HFFc6 (cell line): ENCODE results near the gene MAP1B. TPM values are rescaled to one million over a fixed set of nuclear protein-coding genes. Genes with fewer than 3 reads are reported as not detected.
A peak's percentile ranks its signal among the peaks of the same experiment; 100 is the strongest.

Source experiments
- DNase-seq: peaks from one replicate; pipeline ENCODE4 v3.0.0-alpha.2; 2018
- H3K27ac Mint-ChIP-seq: 2 replicates; pipeline ENCODE4 v1.8.0; 2020; ENCODE audit warnings: mild to moderate bottlenecking, mixed read lengths
- H3K27me3 Mint-ChIP-seq: 2 replicates; pipeline ENCODE4 v1.8.0; 2021; ENCODE audit warnings: mild to moderate bottlenecking, moderate library complexity, mixed read lengths; ENCODE audit not compliant: insufficient read depth
- H3K36me3 Mint-ChIP-seq: 2 replicates; pipeline ENCODE4 v1.8.0; 2021; ENCODE audit warnings: low read depth, mixed read lengths
- H3K4me1 Mint-ChIP-seq: 2 replicates; pipeline ENCODE4 v1.8.0; 2020; ENCODE audit warnings: low read depth, mixed read lengths
- H3K4me3 Mint-ChIP-seq: 2 replicates; pipeline ENCODE4 v1.8.0; 2020; ENCODE audit warnings: mild to moderate bottlenecking, moderate library complexity, mixed read lengths
- H3K9me3 Mint-ChIP-seq: 2 replicates; pipeline ENCODE4 v1.8.0; 2020; ENCODE audit warnings: mild to moderate bottlenecking, mixed read lengths
- CTCF ChIP-seq: fragments of 200-600 bp; sonication (generic); IDR thresholded peaks from 2 replicates; pipeline ENCODE4 v1.5.0; 2021; ENCODE audit warnings: antibody characterized with exemption, mild to moderate bottlenecking
- total RNA-seq, 6 experiments: library from RNA; stranded (reverse); fragmentation: NEBNext Ultra II Directional; extraction: Animal tissue kit (Norgen Biotek cat#: 25700); gene quantifications; 2 replicates in 1 of 6; 3 replicates in 5 of 6; pipeline ENCODE4 v1.2.3, GENCODE V29; 2021

Gene MAP1B
- total RNA-seq, 6 experiments from 2014 or later = 164 to 272 (median 235) TPM

- TF ChIP-seq CTCF = no peak
- no peak for DNase-seq
- Mint-ChIP-seq H3K27ac (no peak overlapping the region; the same call in 1 of the 2 replicates), H3K4me3 (no peak overlapping the region), H3K27me3 (peaks cover 5% of the 10 kb centered on the region), H3K36me3 (peaks cover 67% of the 10 kb centered on the region), H3K9me3 (no peaks in the 10 kb centered on the region), H3K4me1 (peaks cover 70% of the 10 kb centered on the region)
Observed at GRCh38 chr5:72183101-72183520, 75.8 kb downstream of the MAP1B start.

- Mint-ChIP-seq H3K36me3 (peaks cover 74% of the 10 kb centered on the region), H3K4me1 (peaks cover 59% of the 10 kb centered on the region), H3K27ac (no peak overlapping the region), H3K4me3 (no peak overlapping the region), H3K27me3 (peaks cover 3% of the 10 kb centered on the region), H3K9me3 (no peaks in the 10 kb centered on the region)
- no peak for DNase-seq
- no peak for TF ChIP-seq CTCF
Observed at GRCh38 chr5:72184408-72184807, 77.1 kb downstream of the MAP1B start.

- no peaks in the 10 kb centered on the region for H3K9me3 Mint-ChIP-seq
- no peak overlapping the region for H3K4me3 Mint-ChIP-seq
- peak; percentile 48 for DNase-seq
- TF ChIP-seq CTCF = no peak
- peak overlapping the region; percentile 60 for H3K27ac Mint-ChIP-seq
- H3K27me3 Mint-ChIP-seq = peaks cover 3% of the 10 kb centered on the region
- H3K36me3 Mint-ChIP-seq = peaks cover 78% of the 10 kb centered on the region
- H3K4me1 Mint-ChIP-seq = peaks cover 47% of the 10 kb centered on the region
Observed at GRCh38 chr5:72185496-72186329, 78.4 kb downstream of the MAP1B start.

GRCh38 chr5:72187388-72188075 lies 80.3 kb downstream of the MAP1B start:
- Mint-ChIP-seq H3K4me1 (peaks cover 48% of the 10 kb centered on the region), H3K36me3 (peaks cover 84% of the 10 kb centered on the region), H3K4me3 (no peak overlapping the region), H3K9me3 (no peaks in the 10 kb centered on the region), H3K27me3 (no peaks in the 10 kb centered on the region; the same call in 1 of the 2 replicates), H3K27ac (peak overlapping the region; percentile 36; the same call in 1 of the 2 replicates)
- no peak for DNase-seq
- TF ChIP-seq CTCF = no peak

- H3K36me3 Mint-ChIP-seq = peaks cover 85% of the 10 kb centered on the region
- TF ChIP-seq CTCF = no peak
- no peaks in the 10 kb centered on the region; the same call in 1 of the 2 replicates for H3K27me3 Mint-ChIP-seq
- no peak for DNase-seq
- H3K27ac Mint-ChIP-seq = no peak overlapping the region
- no peaks in the 10 kb centered on the region for H3K9me3 Mint-ChIP-seq
- H3K4me3 Mint-ChIP-seq = no peak overlapping the region; the same call in 1 of the 2 replicates
- H3K4me1 Mint-ChIP-seq = peaks cover 45% of the 10 kb centered on the region
Observed at GRCh38 chr5:72188166-72188565, 80.9 kb downstream of the MAP1B start.
